GM10266 (cell line): ENCODE measurements around the gene PCCB.

Experiments used
- DNase-seq: peaks from one replicate; pipeline ENCODE4 v3.0.0; 2012; ENCODE audit errors: extremely low spot score
- CTCF ChIP-seq: IDR thresholded peaks from 2 replicates; pipeline ENCODE4 v1.5.1; 2012; ENCODE audit warnings: mild to moderate bottlenecking, low read depth; ENCODE audit not compliant: control insufficient read depth, insufficient read depth; ENCODE audit errors: missing control alignments

The PCCB gene

GRCh38 chr3:136249091-136249490 lies 1.0 kb upstream of the PCCB start:
- TF ChIP-seq CTCF, result no peak
- DNase-seq, result no peak

DNA sequence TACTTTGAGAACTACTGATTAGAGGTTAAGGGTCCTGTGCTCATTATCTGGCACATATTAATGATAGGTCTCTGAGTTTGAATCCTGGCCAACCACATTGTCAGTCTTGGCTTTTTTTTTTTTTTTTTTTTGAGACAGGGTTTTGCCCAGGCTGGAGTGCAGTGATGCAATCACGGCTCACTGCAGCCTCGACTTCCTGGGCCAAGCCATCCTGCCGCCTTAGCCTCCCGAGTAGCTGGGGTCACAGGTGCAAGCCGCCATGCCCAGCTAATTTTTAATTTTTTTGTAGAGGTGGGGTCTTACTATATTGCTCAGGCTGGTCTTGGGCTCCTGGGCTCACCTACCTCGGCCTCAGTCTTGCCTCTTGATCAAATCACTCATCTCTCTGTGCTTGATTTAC lies 547 bp upstream of the PCCB start:
- no peak for TF ChIP-seq CTCF
- DNase-seq, result no peak

- peak; percentile 35 for TF ChIP-seq CTCF
- peak; percentile 18 for DNase-seq
Measured at GRCh38 chr3:136250903-136251460, 842 bp downstream of the PCCB start.

GRCh38 chr3:136251511-136251910 lies 1.4 kb downstream of the PCCB start:
- no peak for TF ChIP-seq CTCF
- DNase-seq, result no peak

DNA sequence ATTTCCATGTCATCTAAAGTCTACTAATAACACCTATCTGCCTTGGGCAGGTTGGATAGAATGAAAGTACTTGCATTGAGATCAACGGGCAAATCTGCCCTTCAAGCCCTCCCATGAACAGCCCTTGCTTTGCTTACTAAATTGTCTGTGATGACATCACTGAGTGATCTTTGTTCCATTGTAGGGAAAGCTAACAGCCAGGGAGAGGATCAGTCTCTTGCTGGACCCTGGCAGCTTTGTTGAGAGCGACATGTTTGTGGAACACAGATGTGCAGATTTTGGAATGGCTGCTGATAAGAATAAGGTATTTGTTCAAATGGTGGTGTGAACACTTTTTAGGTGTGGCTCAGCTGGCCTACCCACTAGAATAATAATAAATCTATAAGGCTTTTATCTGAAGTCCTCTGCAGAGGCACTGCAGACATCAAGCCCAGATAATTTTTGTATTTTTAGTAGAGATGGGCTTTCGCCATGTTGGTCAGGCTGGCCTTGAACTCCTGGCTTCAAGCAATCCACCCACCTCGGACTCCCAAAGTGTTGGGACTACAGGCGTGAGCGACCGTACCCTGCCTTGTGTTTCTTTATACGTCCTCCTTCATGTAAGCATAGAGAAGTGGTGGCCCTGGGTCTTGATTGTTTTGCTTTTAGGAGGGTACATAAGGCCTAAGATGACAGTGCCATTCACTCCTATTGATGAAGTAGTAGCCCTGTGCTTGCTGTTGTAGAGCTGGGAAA lies 5.7 kb downstream of the PCCB start:
- no peak for DNase-seq
- no peak for TF ChIP-seq CTCF

DNA sequence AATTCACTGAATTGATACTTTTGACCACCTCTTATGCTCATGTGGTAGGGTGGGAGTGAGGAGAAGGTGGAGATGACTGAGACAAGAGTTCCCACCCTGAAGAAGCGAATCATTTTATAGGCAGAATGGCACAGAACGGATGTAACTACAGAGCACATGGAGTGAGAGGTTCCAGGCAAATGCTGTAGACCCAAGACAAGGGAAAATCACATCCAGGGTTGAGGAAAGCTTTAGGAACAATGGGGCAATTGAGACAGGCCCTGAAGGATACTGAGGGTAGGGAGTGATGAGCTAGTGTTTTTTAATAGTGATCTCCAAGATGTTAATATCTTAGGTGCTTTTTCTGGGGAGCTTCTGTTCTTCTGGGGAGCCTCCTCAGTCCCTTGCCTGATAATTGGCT lies 8.1 kb downstream of the PCCB start:
- no peak for TF ChIP-seq CTCF
- DNase-seq, result no peak

GRCh38 chr3:136261826-136262225 lies 11.7 kb downstream of the PCCB start:
- TF ChIP-seq CTCF, result no peak

More at GRCh38 chr3:136261826-136262225, 11.7 kb downstream of the PCCB start:
- no peak for DNase-seq
